Activated naive CD4-positive, alpha-beta T cell treated with anti-CD3 and anti-CD28 coated beads, Interleukin-2, amount 50 U/mL, for 16 hours (primary cell): Measurements from ENCODE around the gene PTPRU.
A peak's percentile ranks its signal among the peaks of the same experiment; 100 is the strongest.

Experiments used
- DNase-seq: peaks from one replicate; pipeline ENCODE4 v3.0.0-alpha.2; 2020

PTPRU gene

GRCh38 chr1:29247571-29248273 is 11.4 kb downstream of the PTPRU start:
- no peak for DNase-seq

DNA sequence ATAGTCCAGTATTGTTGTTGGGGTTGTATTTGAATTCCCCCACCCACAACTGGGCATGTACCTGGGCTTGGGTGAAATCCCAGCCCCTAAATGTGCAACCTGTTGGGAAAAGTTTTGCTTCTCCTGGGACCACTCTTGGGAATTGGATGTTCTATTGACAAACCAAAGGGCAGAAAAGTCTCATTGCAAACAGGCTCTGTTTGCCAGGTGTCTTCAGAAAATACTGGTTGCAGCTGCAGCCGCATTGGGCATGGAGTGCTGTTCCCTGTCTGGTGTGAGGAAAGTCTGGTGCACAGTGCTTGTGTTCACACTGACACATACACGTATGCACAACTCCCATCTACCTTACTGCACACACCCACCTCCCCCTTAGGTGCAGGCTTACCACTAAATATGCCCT is 12.1 kb downstream of the PTPRU start:
- DNase-seq = no peak

GRCh38 chr1:29249170-29249691 is 12.9 kb downstream of the PTPRU start:
- DNase-seq = no peak

- DNase-seq = no peak
These were observed 13.7 kb downstream of the PTPRU start for GRCh38 chr1:29249951-29250581.

DNA sequence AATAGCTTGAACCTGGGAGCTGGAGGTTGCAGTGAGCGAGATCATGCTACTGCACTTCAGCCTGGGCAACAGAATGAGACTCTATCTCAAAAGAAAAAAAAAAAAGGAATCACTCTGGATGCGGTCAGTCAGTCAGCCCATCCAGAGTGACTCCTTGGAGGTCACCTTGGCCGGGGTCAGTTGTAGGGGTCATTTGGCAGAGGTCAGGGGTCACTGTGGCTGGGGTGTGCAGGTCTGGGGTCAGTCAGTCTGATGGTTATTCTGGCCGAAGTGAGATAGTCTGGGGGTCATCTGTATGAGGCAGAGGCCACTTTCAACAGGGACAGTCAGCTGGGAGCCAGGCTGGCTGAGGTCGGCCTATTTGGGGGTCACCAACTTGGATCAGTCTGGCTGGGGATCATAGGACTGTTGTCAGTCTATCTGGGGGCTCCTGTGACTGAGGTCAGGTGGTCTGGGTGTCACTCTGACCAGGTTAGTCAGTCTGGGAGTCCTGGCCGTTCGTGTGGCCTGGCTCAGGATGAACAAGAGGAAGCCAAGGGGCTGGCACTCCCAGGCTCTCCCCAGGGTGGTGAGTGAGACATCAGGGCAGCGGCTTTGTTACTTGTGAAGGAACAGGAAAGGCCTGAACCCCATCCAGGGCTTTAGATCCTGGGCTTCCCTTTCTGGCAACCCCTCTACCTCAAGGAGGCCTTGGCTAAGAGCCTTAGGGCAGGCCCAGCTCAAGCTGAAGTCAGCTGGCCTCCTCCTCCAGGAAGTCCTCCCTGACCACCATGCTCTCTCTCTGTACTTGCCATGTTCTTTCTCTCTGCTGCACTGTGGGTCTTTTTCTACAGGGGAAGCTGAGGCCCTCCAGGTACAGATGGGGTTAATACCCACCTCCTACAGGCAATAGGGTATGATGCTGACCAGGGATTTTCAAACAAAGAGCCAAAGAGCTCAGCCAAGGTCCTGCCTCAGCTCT is 15.1 kb downstream of the PTPRU start:
- no peak for DNase-seq

DNA sequence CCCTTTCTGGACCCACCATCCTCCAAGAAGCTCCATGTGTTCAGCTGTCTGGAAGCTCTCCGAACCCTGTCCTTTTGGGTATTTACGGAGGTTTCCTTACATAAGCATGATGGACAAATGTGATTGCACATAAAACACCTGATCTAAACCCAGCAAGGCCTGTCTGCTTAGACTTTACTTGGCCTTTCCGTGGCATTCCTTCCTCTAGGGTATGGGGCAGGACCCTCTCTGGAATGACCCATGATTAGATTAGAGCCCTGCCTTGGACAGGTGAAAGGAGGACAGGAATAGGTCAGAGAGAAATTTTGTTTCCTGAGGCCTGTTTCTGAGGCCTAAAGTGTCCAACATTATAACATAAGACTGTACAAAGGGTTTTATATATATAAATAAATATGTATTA is 16.9 kb downstream of the PTPRU start:
- DNase-seq = no peak

- DNase-seq = no peak
These were observed 18.0 kb downstream of the PTPRU start for GRCh38 chr1:29254346-29254745.

GRCh38 chr1:29255134-29255666 is 18.9 kb downstream of the PTPRU start:
- DNase-seq = no peak

DNA sequence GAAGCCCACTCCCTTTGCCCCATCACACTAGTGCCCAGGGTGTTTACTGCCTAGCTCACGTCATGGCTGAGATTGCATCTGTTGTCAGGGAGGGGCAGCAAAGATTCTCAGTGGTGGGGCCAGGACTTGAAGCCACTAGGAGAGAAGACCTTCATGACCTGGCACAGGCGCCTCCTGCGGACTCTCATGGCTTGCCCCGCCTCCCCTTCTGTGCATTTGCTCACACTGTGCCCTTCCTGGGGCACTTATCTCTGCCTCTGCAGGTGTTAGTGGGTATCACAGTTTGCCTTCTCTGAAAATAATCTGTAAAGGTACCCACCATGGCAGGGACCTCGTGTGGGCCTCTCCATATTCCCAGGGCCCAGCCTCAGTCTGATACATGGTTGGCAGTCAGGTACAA is 20.1 kb downstream of the PTPRU start:
- DNase-seq = no peak

DNA sequence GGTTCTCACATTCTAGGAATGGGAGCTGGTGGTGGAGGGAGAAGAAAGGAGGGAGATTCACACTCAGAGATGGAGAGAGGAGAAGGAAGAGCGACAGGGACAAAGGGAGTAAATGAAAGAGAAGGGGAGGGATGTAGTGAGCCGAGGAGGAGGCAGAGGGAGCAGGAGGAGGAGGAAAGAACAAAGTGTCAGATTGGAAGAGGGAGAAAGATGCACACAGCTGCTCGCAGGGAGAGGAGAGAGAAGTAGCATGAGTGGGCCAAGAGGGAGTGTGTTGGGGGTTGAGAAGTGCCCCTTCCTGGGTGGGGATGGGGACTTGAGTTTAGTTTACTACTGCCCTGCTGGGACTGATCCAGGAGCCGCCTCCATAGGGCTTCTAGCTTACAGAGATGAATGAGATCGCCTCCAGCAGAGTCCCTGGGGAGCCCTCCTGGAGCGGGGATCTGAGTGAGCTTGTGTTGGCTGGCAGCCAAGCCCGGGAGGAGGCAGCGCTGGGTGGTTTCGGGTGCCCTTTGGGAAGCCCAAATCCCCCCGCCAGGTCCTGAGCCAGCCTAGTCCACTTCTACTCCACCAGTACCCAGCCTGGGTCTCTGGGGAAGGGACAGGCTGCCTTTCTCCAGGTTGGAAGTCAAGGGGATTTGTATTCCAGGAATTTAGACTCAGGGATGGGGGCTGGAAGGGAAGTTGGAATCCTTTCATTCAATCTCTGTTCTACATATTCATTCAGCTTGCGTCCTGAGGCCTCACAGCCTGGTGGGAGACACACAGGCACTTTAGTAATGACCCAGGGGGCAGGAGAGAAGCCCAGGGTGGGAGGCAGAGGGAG is 20.9 kb downstream of the PTPRU start:
- DNase-seq = no peak

DNA sequence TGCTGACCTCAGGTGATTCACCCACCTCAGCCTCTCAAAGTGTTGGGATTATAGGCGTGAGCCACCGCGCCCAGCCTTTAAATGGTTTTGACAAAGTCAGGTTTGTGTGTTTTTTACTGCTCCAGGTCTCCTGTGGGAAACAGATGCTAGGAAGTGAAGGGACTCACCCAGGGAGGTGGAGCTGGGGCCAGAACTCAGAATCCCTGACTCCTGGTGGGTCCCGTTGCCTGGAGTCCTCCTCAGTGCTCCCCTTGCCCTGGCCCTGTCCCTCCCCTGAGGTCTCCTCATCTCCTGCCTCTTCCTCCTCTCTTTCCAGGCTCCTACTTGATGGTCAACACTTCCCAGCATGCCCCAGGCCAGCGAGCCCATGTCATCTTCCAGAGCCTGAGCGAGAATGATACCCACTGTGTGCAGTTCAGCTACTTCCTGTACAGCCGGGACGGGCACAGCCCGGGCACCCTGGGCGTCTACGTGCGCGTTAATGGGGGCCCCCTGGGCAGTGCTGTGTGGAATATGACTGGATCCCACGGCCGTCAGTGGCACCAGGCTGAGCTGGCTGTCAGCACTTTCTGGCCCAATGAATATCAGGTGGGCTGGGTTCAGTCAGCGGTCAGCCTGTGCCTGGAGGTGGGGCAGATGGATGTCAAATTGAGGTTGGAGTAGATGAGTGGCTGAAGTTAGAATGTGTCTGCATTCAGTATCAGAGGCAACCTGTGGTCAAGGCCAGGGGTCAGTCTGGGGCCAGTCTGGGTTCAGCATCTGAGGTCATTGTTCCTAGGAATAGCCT is 22.1 kb downstream of the PTPRU start:
- DNase-seq = no peak

DNA sequence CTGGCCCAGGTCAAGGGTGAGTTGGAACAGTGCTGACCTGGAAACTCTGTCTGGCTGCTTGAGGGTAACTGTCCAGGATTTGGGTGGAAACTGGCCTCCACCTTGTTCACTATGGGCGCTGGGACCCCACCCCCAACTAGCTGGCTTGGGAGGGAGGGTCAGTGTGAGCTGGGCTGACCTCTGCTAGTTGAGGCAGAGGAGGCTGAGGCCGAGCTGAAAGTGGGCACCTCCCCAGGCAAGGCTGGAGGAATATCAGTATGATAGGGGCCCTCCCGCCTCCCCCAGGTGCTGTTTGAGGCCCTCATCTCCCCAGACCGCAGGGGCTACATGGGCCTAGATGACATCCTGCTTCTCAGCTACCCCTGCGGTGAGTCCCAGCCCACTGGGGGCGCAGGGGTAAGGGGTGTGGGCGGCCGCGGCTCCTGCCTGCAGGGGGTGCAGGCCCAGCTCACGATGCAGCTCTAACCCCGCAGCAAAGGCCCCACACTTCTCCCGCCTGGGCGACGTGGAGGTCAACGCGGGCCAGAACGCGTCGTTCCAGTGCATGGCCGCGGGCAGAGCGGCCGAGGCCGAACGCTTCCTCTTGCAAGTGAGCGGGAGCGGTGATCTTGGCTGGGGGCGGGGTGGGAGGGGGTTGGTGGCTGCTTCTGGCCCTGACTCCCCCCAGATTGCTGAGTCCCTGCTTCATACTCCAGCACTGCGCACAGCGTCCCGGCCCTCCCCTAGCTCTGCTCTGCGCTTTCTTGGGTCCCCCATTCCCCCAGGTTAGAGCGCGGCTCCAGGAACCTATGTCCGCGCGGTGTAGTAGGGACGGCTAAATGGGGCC is 22.9 kb downstream of the PTPRU start:
- no peak for DNase-seq

- DNase-seq = peak; percentile 29
These were observed 23.6 kb downstream of the PTPRU start for GRCh38 chr1:29259802-29260441.

- no peak for DNase-seq
These were observed 24.2 kb downstream of the PTPRU start for GRCh38 chr1:29260531-29260930.

GRCh38 chr1:29264773-29265389 is 28.6 kb downstream of the PTPRU start:
- no peak for DNase-seq

DNA sequence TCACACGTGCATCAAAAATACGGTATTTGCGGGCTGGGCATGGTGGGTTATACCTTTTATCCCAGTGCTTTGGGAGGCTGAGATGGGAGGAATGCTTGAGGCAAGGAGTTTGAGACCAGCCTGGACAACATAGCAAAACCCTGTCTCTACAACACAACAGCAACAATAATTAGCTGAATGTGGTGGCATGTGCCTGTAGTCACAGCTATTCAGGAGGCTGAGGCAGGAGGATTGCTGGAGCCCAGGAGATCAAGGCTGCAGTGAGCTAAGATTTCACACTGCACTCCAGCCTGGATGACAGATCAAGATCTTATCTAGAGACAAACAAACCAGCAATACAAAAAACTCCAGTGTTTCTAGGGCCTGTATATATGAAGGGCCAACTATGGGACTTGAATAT is 30.6 kb downstream of the PTPRU start:
- no peak for DNase-seq

- DNase-seq = no peak
These were observed 31.2 kb downstream of the PTPRU start for GRCh38 chr1:29267321-29268070.

DNA sequence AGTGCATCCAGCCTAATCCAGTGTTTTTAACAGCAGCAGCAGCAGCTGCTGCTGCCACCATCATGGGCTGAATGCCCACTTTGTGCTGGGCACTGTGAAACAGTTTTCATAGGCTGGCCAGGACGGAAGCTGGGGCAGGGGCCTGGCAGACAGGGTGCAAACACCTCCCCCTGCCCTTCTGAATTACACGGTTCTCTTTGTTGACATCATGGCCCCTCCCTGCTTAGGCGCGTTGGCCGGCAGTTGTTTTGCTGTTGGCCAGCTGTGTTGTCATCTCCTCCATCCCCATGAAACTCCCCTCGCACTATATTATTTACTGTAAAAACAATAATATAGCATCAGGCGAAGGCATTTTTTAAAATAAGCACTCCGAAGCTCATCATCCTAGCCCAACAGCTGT is 33.1 kb downstream of the PTPRU start:
- DNase-seq = no peak
